ENCODE data around the gene GALNT10. TPM values are rescaled to one million over a fixed set of nuclear protein-coding genes. Genes with fewer than 3 reads are reported as not detected.

GALNT10 gene
- total RNA-seq, 1 experiment from 2014 or later = 27.8 TPM

DNA sequence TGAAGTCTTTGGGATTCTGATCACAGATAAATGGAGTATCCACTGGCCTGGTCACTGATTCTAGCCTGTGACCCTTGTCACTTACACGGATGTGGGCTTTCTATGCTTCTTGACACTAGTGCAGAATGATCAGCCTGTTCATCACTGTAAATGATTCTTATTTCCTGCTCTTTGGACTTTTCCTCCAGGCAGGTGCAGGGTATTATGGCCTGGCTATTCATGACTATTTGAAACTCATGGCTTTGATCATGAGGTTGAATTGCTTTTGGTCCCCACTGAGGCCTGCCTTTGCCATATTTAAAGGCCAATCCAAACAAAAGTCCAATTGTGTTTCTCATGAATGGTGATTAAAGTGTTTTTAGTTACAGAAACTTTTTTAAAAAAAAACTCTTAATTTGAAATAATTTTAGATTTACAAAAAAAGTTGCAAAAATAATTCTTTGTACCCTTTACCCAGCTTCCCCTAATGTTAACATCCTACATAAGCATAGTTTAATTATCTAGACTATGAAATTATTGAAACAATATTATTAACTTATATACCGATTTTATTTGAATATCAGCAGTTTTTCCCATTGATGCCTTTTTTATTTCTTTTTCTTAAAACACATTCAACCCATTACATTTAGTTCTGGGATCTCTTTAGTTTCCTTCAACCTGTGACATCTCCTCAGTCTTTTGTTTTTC, 68.1 kb downstream of the GALNT10 start:
- Histone ChIP-seq H3K79me2 (ENCODE audit: insufficient read depth, low read length) (no peaks in the 10 kb centered on the region), H3K9me2 (ENCODE audit: insufficient read depth) (no peaks in the 10 kb centered on the region), H3K4me2 (ENCODE audit: low read length) (no peak overlapping the region), H3K36me3 (ENCODE audit: control insufficient read depth in 1 of 2, insufficient read depth in 2 of 2, low read length in 2 of 2) (no peaks in the 10 kb centered on the region), H3K27me3 (ENCODE audit: insufficient read depth, low read length) (no peaks in the 10 kb centered on the region), H3K4me3 (replicated peaks in 1 of 2; ENCODE audit: low read depth in 1 of 2, low read length in 2 of 2) (no peak overlapping the region), H2AFZ (ENCODE audit: low read depth, low read length, poor library complexity, severe bottlenecking) (no peak overlapping the region), H3K4me1 (ENCODE audit: control insufficient read depth in 1 of 2, insufficient read depth in 2 of 2, low read length in 2 of 2) (no peaks in the 10 kb centered on the region), H3K9me3 (ENCODE audit: control insufficient read depth in 1 of 2, insufficient read depth in 1 of 2, low read depth in 1 of 2, low read length in 2 of 2) (no peaks in the 10 kb centered on the region), H3K9ac (ENCODE audit: low read length) (no peak overlapping the region), H3K27ac (ENCODE audit: low read depth, low read length) (no peak overlapping the region), H4K20me1 (ENCODE audit: insufficient read depth) (no peaks in the 10 kb centered on the region)
- BruUV-seq (replicated peaks) = no TSS peak
- ChIA-PET CTCF (no interaction called here), POLR2A (no interaction called here), RAD21 (ENCODE audit: low non-redundant PET in 1 of 2, low total read pairs in 2 of 2, uncharacterized antibody in 2 of 2, unreplicated experiment in 2 of 2) (no interaction called here)
- no peak for TF ChIP-seq POLR2AphosphoS5 (IDR thresholded peaks at IDR 0.05; ENCODE audit: low read depth, low read length)
- TF ChIP-seq, protein P1, sequence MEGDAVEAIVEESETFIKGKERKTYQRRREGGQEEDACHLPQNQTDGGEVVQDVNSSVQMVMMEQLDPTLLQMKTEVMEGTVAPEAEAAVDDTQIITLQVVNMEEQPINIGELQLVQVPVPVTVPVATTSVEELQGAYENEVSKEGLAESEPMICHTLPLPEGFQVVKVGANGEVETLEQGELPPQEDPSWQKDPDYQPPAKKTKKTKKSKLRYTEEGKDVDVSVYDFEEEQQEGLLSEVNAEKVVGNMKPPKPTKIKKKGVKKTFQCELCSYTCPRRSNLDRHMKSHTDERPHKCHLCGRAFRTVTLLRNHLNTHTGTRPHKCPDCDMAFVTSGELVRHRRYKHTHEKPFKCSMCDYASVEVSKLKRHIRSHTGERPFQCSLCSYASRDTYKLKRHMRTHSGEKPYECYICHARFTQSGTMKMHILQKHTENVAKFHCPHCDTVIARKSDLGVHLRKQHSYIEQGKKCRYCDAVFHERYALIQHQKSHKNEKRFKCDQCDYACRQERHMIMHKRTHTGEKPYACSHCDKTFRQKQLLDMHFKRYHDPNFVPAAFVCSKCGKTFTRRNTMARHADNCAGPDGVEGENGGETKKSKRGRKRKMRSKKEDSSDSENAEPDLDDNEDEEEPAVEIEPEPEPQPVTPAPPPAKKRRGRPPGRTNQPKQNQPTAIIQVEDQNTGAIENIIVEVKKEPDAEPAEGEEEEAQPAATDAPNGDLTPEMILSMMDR (IDR thresholded peaks at IDR 0.05 in 2 of 3, conservative IDR thresholded peaks at IDR 0.05 in 1 of 3; ENCODE audit: borderline replicate concordance in 1 of 3, insufficient read depth in 1 of 3, low read depth in 2 of 3, low read length in 2 of 3) = no peak
- TF ChIP-seq TCF7L2 (IDR thresholded peaks at IDR 0.05; ENCODE audit: borderline replicate concordance, extremely low read depth, insufficient read depth, insufficient read length) = no peak
- DNase-seq (ENCODE audit: low read depth, low spot score) (no peak), ATAC-seq (no peak)
- intact Hi-C loops (cut with micrococcal nuclease) = no loop called here

DNA sequence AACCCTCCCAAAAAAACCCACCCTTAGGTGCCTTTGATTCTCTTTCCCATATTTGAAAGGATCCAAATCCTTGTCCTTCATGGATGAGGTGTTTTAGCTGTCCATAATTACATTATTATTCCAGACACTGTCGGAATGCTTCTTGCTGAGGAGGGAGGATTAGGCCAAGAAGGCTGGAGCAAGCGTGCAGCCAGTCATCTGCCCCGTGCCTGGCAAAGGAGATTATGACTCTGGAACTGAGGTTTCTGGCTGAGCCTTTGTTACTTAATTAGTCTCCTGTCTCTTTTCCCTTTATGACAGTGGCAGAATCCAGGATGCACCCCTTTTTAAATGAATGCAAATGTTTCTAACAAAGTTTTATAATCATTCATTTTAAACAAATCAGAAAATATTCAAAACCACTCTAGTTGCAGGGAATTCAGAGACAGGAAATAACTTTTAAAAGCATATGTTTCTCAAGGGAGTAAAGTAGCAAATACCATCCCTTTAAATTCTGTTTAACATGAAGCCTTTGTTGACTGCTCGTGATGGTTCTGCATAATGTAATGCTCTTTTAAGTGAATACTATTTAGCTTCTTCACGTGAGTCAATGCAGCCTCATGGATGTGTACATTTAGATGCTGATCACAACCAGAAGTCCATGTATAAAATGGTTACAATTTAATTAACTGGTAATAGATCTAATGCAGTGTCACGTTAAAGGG, 69.8 kb downstream of the GALNT10 start:
- Histone ChIP-seq H3K9me2 (ENCODE audit: insufficient read depth) (no peaks in the 10 kb centered on the region), H4K20me1 (ENCODE audit: insufficient read depth) (no peaks in the 10 kb centered on the region), H3K79me2 (ENCODE audit: insufficient read depth, low read length) (no peaks in the 10 kb centered on the region), H3K4me1 (ENCODE audit: control insufficient read depth in 1 of 2, insufficient read depth in 2 of 2, low read length in 2 of 2) (no peaks in the 10 kb centered on the region), H3K36me3 (ENCODE audit: control insufficient read depth in 1 of 2, insufficient read depth in 2 of 2, low read length in 2 of 2) (no peaks in the 10 kb centered on the region), H3K9ac (ENCODE audit: low read length) (no peak overlapping the region), H3K9me3 (ENCODE audit: control insufficient read depth in 1 of 2, insufficient read depth in 1 of 2, low read depth in 1 of 2, low read length in 2 of 2) (no peaks in the 10 kb centered on the region), H3K27ac (ENCODE audit: low read depth, low read length) (no peak overlapping the region), H3K27me3 (ENCODE audit: insufficient read depth, low read length) (no peaks in the 10 kb centered on the region), H3K4me2 (ENCODE audit: low read length) (no peak overlapping the region), H3K4me3 (replicated peaks in 1 of 2; ENCODE audit: low read depth in 1 of 2, low read length in 2 of 2) (no peak overlapping the region), H2AFZ (ENCODE audit: low read depth, low read length, poor library complexity, severe bottlenecking) (no peak overlapping the region)
- intact Hi-C loops (cut with micrococcal nuclease) = no loop called here
- no peak for ATAC-seq
- no TSS peak for BruUV-seq (replicated peaks)
- ChIA-PET RAD21 (ENCODE audit: low non-redundant PET in 1 of 2, low total read pairs in 2 of 2, uncharacterized antibody in 2 of 2, unreplicated experiment in 2 of 2) (no interaction called here), CTCF (no interaction called here), POLR2A (no interaction called here)
- DNase-seq (ENCODE audit: low read depth, low spot score) = no peak
- TF ChIP-seq SIN3A (IDR thresholded peaks at IDR 0.05; ENCODE audit: low read depth) (no peak), RAD21 (IDR thresholded peaks at IDR 0.05; ENCODE audit: low read depth) (no peak), ZFX (IDR thresholded peaks at IDR 0.05) (no peak), TCF7L2 (IDR thresholded peaks at IDR 0.05; ENCODE audit: borderline replicate concordance, extremely low read depth, insufficient read depth, insufficient read length) (no peak), SRF (IDR thresholded peaks at IDR 0.05; ENCODE audit: low read depth) (no peak), CEBPB (IDR thresholded peaks at IDR 0.05; ENCODE audit: low read depth) (no peak), SP1 (IDR thresholded peaks at IDR 0.05; ENCODE audit: low read depth) (no peak), FOSL1 (IDR thresholded peaks at IDR 0.05; ENCODE audit: low read depth) (no peak), EGR1 (IDR thresholded peaks at IDR 0.05; ENCODE audit: low read depth) (no peak), CBX3 (IDR thresholded peaks at IDR 0.05; ENCODE audit: low read depth) (no peak)
- TF ChIP-seq, protein P2, sequence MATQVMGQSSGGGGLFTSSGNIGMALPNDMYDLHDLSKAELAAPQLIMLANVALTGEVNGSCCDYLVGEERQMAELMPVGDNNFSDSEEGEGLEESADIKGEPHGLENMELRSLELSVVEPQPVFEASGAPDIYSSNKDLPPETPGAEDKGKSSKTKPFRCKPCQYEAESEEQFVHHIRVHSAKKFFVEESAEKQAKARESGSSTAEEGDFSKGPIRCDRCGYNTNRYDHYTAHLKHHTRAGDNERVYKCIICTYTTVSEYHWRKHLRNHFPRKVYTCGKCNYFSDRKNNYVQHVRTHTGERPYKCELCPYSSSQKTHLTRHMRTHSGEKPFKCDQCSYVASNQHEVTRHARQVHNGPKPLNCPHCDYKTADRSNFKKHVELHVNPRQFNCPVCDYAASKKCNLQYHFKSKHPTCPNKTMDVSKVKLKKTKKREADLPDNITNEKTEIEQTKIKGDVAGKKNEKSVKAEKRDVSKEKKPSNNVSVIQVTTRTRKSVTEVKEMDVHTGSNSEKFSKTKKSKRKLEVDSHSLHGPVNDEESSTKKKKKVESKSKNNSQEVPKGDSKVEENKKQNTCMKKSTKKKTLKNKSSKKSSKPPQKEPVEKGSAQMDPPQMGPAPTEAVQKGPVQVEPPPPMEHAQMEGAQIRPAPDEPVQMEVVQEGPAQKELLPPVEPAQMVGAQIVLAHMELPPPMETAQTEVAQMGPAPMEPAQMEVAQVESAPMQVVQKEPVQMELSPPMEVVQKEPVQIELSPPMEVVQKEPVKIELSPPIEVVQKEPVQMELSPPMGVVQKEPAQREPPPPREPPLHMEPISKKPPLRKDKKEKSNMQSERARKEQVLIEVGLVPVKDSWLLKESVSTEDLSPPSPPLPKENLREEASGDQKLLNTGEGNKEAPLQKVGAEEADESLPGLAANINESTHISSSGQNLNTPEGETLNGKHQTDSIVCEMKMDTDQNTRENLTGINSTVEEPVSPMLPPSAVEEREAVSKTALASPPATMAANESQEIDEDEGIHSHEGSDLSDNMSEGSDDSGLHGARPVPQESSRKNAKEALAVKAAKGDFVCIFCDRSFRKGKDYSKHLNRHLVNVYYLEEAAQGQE (IDR thresholded peaks at IDR 0.05; ENCODE audit: low read depth) = no peak
- TF ChIP-seq, protein P3, sequence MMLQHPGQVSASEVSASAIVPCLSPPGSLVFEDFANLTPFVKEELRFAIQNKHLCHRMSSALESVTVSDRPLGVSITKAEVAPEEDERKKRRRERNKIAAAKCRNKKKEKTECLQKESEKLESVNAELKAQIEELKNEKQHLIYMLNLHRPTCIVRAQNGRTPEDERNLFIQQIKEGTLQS (IDR thresholded peaks at IDR 0.05) = no peak
- TF ChIP-seq, protein P4, sequence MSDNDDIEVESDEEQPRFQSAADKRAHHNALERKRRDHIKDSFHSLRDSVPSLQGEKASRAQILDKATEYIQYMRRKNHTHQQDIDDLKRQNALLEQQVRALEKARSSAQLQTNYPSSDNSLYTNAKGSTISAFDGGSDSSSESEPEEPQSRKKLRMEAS (IDR thresholded peaks at IDR 0.05) = no peak

Measured in HCT116 (cell line).